Neural cell (in vitro differentiated cells): ENCODE measurements around the gene ZDHHC7.

Experiments used
- CTCF ChIP-seq: fragments of 450-650 bp; IDR thresholded peaks from 2 replicates; pipeline ENCODE4 v1.5.1; 2014; ENCODE audit warnings: antibody characterized with exemption, mild to moderate bottlenecking, moderate library complexity; ENCODE audit not compliant: poor library complexity, severe bottlenecking
- EP300 ChIP-seq: fragments of 450-650 bp; conservative IDR thresholded peaks from 2 replicates; pipeline ENCODE4 v1.6.1; 2014; ENCODE audit warnings: antibody characterized with exemption, mild to moderate bottlenecking, moderate library complexity; ENCODE audit not compliant: poor library complexity, severe bottlenecking
- EZH2 ChIP-seq: fragments of 200-600, 300-800 bp; shearing (Covaris generic), sonication (generic); IDR thresholded peaks from 2 replicates; pipeline ENCODE4 v1.6.1; 2014; ENCODE audit warnings: antibody characterized with exemption, low read length, borderline replicate concordance, mild to moderate bottlenecking; ENCODE audit not compliant: insufficient read depth, poor library complexity, severe bottlenecking
- MXI1 ChIP-seq: fragments of 450-650 bp; conservative IDR thresholded peaks from 2 replicates; pipeline ENCODE4 v1.6.1; 2014; ENCODE audit warnings: antibody characterized with exemption, mild to moderate bottlenecking; ENCODE audit not compliant: poor library complexity, severe bottlenecking
- POLR2AphosphoS5 ChIP-seq: IDR thresholded peaks from 2 replicates; pipeline ENCODE4 v1.6.1; 2012
- RAD21 ChIP-seq: fragments of 450-650 bp; conservative IDR thresholded peaks from 2 replicates; pipeline ENCODE4 v1.6.1; 2014; ENCODE audit warnings: antibody characterized with exemption, mild to moderate bottlenecking, moderate library complexity
- REST ChIP-seq: IDR thresholded peaks from 2 replicates; pipeline ENCODE4 v1.6.1; 2012; ENCODE audit warnings: borderline replicate concordance
- SMC3 ChIP-seq: fragments of 450-650 bp; conservative IDR thresholded peaks from 2 replicates; pipeline ENCODE4 v1.6.1; 2014; ENCODE audit warnings: antibody characterized with exemption, mild to moderate bottlenecking, moderate library complexity; ENCODE audit not compliant: poor library complexity
- TAF1 ChIP-seq: IDR thresholded peaks from 2 replicates; pipeline ENCODE4 v1.6.1; 2012; ENCODE audit warnings: low read depth

DNA sequence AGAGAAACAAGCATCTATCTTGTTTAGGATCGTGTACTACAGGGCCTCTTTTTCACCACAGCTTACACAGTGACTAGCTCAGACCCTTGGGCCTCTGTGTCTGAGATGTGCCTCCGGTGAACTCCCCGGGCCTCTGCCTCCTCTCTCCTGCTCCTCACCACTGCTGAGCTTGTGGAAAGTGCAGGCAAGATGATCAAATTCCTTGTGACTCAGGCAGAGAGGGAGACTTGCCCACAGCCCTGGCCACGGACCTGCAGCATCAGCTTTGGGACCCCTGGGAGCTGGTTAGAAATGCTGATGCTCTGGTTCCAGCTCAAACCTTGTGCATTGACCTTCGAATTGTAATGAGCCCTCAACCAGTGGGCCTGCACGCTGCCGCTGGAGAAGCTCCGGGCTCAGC, 79.8 kb downstream of the ZDHHC7 start:
- no peak for TF ChIP-seq CTCF
- no peak for TF ChIP-seq POLR2AphosphoS5
- no peak for TF ChIP-seq EZH2
- TF ChIP-seq TAF1, result no peak
- TF ChIP-seq REST, result no peak
- no peak for TF ChIP-seq SMC3
- TF ChIP-seq EP300, result no peak
- no peak for TF ChIP-seq MXI1
- no peak for TF ChIP-seq RAD21
